Measurements from ENCODE around the gene MRGPRX2.

MRGPRX2 gene

GRCh38 chr11:19060629-19061028 lies at the start of gene MRGPRX2:
Gene MRGPRX2, minus strand, starts transcription at chr11:19060717. Its CDS starts 4,315 bp downstream, at chr11:19056402.
- no peak for DNase-seq

- DNase-seq = no peak
Observed at GRCh38 chr11:19110295-19110694, 49.8 kb upstream of the MRGPRX2 start.

GRCh38 chr11:19107125-19107524 lies 46.6 kb upstream of the MRGPRX2 start:
- DNase-seq = no peak

GRCh38 chr11:19105011-19105410 lies 44.5 kb upstream of the MRGPRX2 start:
- no peak for DNase-seq

- DNase-seq = no peak
Observed at GRCh38 chr11:19102521-19102900, 42.0 kb upstream of the MRGPRX2 start.

GRCh38 chr11:19101796-19102520 lies 41.4 kb upstream of the MRGPRX2 start:
- DNase-seq = no peak

- no peak for DNase-seq
Observed at GRCh38 chr11:19100885-19101284, 40.4 kb upstream of the MRGPRX2 start.

GRCh38 chr11:19099093-19099492 lies 38.6 kb upstream of the MRGPRX2 start:
- no peak for DNase-seq

- DNase-seq = no peak
Observed at GRCh38 chr11:19094859-19095258, 34.3 kb upstream of the MRGPRX2 start.

- no peak for DNase-seq
Observed at GRCh38 chr11:19093976-19094375, 33.5 kb upstream of the MRGPRX2 start.

- DNase-seq = no peak
Observed at GRCh38 chr11:19092850-19093249, 32.3 kb upstream of the MRGPRX2 start.

- DNase-seq = no peak
Observed at GRCh38 chr11:19092342-19092741, 31.8 kb upstream of the MRGPRX2 start.

- no peak for DNase-seq
Observed at GRCh38 chr11:19091366-19091765, 30.8 kb upstream of the MRGPRX2 start.

GRCh38 chr11:19089421-19089820 lies 28.9 kb upstream of the MRGPRX2 start:
- DNase-seq = no peak

GRCh38 chr11:19088791-19089190 lies 28.3 kb upstream of the MRGPRX2 start:
- DNase-seq = no peak

GRCh38 chr11:19087658-19088057 lies 27.1 kb upstream of the MRGPRX2 start:
- no peak for DNase-seq

GRCh38 chr11:19084661-19085315 lies 24.3 kb upstream of the MRGPRX2 start:
- no peak for DNase-seq

- no peak for DNase-seq
Observed at GRCh38 chr11:19083166-19083565, 22.6 kb upstream of the MRGPRX2 start.

- no peak for DNase-seq
Observed at GRCh38 chr11:19080579-19080993, 20.1 kb upstream of the MRGPRX2 start.

- DNase-seq = no peak
Observed at GRCh38 chr11:19079643-19080440, 19.3 kb upstream of the MRGPRX2 start.

GRCh38 chr11:19077965-19078364 lies 17.4 kb upstream of the MRGPRX2 start:
- DNase-seq = no peak

GRCh38 chr11:19076744-19077589 lies 16.4 kb upstream of the MRGPRX2 start:
- DNase-seq = peak; percentile 24 to 35

- no peak for DNase-seq
Observed at GRCh38 chr11:19075636-19076035, 15.1 kb upstream of the MRGPRX2 start.

Measured in AML-193 (cell line).